HG02610 (cell line): ENCODE measurements around the gene POLA2.

Experiments used
- ATAC-seq: cut with Tn5 transposase; IDR thresholded peaks from one replicate; pipeline ENCODE4 v1.9.1; 2021; ENCODE audit warnings: mild to moderate bottlenecking, moderate library complexity; ENCODE audit not compliant: unreplicated experiment

Gene POLA2

DNA sequence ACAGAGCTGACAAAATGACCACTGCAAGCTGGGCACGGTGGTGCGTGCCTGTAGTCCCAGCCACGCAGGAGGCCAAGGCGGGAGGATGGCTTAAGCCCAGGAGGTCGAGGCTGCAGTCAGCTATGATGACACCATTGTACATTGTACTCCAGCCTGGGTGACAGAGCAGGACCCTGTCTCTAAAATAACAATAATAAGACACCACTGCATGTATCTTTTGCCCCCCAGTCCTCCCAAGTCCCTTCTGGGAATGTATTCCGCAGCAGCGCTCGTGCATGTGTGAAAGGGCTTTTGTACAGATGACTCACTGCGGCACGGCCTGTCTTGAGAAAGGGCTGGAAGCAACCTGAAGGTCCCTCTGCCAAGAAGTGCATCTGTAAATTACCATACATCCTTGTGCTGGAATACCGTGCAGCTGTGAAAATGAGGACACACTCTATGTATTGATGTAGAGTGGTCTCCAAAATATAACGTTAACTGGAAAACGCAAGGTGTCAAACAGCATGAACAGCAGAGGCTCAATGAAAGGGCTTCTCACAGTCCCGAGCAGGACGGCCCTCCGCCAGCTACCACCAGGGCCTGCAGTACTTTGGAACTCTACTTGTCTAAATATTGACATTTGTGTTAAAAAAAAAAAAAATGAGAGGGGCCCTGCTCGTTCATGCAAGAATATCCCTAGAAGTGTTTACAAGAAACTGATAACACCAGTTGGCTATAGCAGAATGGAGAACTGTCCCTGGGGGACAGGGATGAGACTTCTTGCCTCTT is 43.9 kb downstream of the POLA2 start:
- ATAC-seq: no peak

DNA sequence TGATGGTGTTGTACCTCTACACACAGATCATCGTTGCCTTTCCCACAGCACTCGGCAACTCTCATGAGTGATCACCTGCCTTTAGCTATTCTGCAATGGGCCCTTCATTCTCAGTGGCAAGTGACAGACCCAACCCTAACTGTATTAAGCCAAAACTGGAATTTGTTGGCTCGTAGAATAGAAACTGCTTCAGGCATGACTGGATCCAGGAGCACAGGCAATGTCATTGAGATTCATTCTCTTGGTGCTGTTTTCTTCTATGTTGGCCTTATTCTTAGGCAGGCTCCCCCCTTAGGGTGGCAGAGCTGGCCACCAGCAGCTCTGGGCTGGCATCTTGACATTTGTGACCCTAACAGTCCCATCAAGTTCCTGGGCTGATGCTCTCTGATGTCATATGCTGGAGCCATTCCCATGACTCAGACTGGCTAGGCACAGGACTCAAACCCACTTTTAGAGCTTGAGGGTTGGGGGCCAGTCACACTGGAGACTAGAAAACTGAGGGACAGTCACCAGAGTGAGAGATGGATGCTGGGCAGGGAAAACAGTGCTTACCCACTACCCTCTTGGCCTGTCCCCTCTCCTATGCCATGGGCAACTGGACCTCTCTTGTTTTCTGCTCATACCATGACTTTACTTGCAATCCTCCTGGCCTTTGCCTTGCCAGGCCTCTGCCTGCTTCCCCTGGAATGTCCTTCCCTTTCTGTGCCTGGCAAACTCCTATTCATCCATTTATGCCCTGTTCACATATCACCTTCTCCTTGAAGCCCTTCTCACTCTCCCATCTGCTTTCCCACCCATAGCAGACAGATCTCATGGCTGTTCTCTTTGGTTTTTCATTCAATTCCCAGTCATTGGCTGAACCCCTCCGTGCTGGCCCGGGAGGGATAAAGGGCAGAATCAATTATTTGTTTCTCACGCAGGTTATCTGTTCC is 45.8 kb downstream of the POLA2 start:
- no peak for ATAC-seq

DNA sequence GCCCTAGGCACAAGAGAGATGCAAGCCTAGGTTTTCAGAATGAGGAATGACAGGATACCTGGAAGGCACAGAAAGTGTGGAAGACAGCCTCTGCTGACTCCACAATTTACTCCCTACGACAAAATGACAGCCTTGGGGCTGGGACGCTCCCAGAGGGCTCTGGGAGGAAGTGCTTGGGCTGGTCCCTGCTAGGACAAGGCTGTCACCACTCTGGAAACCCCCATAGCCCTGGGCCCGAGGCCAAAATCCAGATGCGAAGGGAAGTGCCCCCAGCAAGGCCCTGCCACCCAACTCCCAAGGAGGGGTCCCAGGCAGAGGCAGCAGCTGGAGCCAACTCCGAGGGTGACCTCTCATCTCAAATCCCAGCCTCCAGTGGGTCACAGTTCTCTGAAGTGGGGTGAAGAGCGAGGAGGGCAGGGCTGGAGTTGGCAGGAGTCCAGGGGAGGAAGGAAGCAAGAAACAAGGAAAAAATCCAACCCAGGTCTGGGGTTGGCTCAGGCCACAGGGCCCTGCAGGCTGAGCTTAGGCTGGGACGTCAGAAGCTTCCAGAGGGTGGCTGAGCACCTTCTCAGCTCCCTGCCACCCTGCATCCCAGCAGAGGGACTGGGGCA is 46.6 kb downstream of the POLA2 start:
- ATAC-seq: no peak

DNA sequence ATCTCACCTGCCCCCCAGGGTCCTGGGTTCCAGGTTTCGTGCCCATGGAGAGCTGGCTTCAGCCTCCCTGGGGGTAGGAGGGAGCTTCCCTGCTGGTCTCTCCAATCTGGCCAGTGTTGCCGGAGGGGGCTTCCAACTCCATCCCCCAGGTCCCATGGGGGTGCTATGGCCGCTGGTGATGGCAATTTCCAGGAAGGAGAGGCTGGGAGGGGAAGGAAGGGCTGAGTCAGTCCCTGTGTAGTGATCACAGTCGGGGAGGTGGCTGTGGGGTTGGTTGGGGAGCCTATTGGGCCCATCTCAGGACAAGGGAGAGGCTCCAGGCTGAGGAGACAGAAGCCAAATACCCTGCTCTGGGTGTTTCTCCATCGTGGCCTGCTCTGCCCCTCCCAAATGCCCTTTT is 47.2 kb downstream of the POLA2 start:
- ATAC-seq: no peak

DNA sequence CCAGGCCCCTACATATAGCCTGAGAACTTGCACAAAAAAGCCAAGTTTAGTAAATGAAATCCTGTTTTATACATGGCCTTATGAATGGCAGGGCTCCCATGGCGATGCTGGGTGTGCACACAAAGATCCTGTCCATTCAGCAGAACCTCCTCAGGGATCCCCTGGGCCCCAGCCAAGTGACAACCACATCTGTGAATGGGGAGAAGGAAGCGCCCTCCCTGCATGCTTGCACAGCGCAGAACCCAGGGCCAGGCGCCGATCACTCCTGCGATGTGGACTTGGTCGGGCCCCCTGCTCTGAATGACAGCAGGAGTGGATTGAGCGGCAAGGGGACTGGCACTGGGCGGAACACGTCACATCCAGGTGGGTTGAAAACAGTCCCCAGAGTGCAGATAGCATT is 48.5 kb downstream of the POLA2 start:
- no peak for ATAC-seq

DNA sequence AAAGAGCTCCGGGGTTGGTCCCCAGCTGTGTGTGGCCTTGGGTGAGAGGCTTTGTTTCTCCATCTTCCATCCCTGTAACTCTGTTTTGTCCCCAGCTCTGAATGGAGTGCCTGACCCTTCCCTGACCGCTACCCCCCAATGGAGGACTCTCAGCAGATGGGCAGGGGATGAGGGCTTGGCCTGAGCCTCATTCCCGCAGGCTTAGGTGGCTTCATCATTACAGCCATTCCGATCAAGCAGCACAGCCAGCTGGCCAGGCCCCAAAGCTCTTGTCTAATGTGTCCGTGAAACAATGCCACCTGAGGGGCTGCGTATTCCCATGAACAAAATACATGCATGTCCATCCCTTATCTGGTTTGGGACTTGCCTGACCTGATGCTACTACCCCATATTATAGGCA is 49.0 kb downstream of the POLA2 start:
- ATAC-seq: no peak

DNA sequence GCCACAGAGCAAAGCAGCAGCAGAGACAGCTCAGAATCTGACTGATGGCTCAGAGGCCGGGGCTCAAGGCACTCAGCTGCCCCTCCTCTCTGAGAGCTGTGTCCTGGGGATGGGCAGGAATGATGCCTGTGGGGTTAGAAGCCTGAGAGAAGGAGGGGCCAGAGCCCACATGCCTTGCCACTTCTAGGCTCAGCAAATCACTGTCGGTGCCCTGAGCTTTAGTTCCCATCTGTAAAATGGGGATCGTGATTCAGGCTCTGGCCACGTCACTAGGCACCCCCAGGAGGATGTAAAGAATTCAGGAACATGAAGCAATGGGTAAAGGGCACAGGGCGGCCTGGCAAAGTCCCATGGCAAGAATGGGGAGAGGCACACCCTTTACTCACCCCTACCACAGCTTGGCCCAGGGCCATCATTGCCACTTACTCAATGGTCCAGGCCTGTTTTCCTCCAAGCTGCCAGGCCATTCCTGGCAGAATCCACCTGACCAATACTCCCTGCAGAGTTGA is 49.5 kb downstream of the POLA2 start:
- no peak for ATAC-seq

DNA sequence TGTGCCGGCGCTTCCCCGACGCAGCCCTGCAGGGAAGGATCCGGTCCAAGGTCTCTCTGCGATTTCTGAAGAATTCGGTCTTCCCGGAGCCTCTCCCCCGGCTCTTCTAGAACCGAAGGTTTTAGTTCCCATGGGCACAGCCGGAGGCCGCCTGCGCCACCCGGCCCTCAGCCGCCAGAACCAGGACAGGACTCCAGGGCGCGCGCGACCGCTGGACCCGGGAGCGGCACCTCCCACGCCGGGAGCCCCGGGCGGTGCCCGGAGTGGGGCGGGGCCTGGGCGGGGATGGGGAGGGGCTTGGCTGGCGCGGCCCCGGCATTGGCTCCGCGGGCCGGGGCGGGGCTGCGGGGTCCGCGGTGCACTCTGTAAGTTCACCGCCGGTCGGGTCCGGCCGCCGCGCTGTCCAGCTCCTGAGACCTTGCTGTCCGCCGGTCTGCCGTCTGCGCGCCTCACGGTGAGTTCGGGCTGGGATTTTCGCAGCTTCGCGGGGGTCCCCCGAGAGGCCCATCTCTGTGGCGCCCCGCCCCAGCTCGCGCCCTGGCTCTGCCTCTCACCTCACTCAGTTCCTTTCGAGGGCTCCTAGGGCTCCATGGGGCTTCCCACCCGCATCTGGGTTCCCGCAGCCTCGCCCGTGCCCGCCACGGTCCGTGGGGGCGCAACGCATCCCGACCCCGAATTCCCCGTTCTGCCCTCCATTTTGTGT is 52.9 kb downstream of the POLA2 start, which contains the start of gene CDC42EP2:
Gene CDC42EP2 (plus strand): TSS at position 366 of the 703 bp plus-strand sequence. CDS start 6,033 bp downstream, outside the sequence.
- ATAC-seq: peak; percentile 72

DNA sequence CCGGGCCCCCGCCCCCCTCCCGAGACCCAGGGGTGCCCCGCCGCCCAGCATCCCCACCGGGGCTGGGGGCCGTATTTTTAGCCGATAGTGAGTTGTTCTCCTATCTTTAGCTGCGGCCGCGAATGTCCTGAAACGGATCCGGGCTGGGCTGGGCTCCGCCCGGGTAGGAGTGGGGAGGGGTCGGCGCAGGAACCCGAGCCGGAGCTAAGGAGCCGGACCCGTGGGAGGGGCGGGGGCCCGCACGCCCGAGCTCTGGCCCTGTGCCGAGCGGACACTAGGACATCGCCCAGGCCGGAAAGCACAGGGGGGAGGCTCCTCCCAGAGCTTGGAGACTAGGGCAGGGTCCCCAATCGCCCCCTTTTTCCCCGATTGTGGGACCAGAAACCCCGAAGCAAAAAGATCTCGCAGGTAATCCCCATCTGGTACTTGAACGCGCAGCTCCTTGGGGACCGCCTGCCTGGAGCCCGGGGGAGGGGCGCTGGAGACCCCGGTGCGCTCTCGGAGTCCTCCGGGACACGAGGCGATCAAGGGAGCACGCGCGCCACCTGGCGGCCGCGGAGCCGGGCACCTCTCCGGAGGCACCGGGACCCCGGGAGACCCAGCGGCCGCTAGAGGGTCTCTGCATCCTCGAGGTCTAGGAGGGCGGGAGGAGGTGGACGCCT is 53.6 kb downstream of the POLA2 start:
- peak; percentile 51 for ATAC-seq

DNA sequence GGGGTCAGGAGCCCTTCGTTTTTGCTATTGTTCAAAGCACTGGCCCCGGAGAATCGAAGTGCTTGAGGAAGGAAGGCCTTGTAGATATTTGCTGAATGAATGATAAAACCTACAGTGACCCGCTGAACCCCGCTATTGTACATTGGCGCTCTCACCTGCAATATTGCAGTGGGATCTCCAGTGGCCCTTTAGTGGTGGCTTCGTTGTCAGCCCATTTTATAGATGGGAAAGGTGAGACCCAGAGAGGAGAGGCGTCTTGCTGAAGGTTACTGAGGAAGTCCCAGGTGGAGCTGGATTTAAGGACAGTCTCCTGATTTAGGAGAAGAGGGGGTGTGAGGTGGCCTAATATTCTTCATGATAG is 54.1 kb downstream of the POLA2 start:
- ATAC-seq: no peak

DNA sequence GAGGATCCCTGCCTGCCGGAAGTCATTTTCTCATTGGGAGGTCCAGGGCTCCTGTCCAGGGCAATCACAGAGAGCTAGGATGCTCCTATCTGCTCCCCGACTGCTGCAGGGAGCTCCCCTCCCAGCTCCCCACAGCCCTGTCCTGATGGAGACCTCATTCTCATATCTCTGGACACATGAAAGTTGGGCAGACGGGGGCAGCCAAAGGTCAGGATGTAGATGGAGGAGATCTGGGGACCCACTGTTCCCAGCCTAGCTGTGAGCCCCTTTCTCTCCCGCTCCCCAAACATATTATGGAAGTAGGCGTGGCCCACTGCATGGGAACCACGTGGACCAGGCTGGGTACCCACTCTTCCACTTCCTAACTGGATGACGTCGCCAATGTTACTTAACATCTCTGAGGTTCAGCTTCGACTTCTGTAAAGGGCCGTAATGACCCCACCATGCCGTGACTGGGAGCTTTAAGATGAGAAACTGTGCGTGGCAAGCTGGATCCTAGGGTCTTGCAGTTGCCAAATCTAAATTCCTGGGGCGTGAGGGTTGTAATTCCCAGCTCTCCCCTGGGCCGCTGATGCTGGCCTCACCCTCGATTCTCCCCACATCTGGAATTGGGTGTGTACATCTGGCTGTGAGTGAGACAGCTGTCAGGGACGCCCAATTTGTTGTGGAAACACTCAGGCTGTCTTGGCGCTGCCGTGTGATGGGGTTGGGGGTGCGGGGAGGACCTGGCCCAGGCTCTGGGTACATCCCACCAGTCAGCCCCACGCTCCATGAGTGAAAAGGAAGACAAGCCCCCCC is 54.7 kb downstream of the POLA2 start:
- ATAC-seq: no peak

DNA sequence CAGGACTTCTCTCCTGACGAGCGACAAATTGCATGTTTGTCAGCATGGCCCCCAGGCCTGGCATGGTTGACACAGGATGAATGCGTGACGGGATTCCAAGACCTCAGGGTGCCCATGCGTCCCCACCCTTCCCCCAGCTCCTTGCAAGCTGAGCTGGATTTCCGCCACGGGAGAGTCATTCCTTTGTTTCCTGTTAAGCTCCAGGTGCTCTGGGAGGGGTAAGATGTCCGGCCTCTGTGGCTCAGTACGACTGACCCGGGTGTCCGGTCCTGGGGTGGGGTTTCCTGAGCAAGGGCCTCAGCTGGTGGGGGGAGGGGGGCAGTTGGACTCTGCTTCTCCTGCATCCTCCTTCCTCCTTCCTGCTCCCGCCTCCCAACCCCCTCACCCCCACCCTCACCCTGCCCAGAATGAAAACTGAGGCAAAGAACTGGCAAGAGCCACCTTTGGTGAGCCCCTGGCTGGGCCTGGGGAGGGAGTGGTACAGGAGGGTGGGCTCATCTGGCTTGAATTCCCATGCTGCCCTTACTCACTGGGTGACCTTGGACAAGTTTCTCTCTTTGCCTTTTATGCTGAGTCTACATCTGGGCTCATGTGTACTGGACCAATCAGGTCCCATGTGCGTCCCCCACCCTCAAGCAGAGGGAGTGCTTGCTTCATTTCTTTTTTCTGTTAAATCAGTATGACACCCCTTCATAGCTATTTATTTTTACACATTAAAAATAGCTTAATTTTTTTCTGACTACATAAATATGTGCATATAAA is 55.4 kb downstream of the POLA2 start:
- ATAC-seq: no peak

DNA sequence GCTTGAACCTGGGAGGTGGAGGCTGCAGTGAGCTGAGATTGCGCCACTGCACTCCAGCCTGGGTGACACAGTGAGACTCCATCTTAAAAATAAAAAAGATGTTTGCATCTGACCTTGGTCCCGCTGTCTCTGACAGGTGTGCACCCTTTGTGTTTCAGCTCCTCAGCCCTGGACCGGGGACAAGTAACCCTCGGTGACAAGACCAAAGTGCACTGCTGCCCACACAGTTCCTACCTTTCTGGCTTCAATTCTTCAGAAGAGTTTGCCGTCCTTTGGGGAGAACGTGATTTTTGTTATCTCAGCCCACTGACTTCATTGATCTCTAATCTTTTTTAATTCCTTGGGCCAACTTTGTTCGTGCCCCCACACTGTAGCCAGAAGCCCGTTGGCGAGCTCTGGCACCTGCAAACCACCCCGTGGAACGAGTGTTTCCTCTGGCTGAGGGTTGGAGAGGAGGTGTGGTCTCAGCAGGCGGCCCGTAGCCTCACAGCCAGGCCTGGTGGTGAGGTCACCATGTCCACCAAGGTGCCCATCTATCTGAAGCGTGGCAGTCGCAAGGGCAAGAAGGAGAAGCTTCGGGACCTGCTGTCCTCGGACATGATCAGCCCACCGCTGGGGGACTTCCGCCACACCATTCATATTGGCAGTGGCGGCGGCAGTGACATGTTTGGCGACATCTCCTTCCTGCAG is 58.8 kb downstream of the POLA2 start:
- no peak for ATAC-seq

DNA sequence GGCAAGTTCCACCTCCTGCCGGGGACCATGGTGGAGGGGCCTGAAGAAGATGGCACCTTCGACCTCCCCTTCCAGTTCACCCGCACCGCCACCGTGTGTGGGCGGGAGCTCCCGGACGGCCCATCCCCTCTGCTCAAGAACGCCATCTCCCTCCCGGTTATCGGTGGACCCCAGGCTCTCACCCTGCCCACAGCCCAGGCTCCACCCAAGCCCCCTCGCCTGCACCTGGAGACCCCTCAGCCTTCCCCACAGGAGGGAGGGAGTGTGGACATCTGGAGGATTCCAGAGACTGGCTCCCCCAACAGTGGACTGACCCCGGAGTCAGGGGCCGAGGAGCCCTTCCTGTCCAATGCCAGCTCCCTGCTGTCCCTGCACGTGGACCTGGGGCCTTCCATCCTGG is 59.3 kb downstream of the POLA2 start:
- no peak for ATAC-seq

DNA sequence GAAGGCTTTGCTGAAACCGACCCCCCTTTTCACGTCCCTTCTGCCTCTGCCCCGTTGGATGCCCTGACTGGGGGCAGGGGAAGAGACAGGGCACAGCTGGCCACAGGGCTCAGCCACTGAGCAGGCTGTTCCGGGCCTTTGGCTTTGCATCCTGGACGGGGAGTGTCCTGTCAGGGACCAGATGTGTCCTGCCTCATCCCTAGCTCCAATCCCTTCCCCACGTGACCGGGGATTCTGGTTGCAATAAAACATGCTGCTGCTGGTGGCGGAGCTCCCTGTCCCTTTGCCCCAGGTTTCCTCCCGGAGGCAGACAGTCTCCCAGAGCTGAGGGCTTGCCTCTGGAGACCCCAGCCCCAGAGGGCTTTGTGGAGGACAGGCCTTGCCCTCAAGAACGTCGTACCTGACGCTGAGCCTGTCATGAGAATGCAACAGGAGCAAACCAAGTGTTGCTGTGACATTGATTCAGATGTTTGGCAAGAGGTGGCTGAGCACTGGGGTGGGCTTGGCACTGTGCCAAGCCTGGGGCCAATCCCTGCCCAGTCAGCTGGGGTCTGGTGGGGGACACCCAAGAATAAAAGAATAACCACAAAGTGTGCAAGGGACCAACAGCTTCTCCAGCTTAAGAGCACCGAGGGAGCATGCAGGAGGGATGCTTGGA is 60.2 kb downstream of the POLA2 start:
- ATAC-seq: no peak

DNA sequence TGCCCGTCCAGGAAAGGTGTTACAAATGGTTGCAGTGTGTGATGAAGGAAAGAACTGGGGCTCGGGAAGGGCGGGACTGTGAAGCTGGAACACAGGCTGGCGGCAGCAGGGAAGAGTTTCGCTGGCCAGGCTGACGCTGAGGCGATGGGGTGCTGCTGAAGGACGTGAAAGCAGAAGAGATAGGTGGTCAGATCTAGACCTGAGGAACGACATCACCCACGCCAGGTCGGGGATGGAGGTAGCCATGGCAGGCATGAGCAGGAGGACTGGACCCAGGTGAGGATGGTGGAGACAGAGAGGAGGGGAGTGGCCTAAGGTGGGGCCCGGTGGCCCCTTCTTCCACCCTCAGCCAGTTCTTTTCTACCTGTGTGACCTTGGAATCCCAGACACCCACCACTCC is 62.1 kb downstream of the POLA2 start:
- no peak for ATAC-seq

DNA sequence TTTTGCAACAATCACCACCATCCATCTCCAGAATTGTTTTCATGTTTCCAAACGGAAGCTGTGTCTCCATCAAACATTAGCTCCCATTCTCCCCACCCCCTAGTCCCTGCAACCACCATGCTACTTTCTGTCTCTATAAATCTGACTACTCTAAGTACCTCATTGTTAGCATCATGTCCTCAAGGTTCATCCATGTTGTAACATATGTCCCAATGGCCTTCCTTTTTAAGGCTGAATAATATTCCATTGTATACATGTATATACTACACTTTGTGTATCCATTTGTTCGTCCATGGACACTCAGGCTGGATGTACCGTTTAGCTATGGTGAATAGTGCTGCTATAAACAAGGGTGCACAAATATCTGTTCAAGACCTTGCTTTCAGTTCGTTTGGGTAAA is 63.7 kb downstream of the POLA2 start:
- ATAC-seq: no peak

DNA sequence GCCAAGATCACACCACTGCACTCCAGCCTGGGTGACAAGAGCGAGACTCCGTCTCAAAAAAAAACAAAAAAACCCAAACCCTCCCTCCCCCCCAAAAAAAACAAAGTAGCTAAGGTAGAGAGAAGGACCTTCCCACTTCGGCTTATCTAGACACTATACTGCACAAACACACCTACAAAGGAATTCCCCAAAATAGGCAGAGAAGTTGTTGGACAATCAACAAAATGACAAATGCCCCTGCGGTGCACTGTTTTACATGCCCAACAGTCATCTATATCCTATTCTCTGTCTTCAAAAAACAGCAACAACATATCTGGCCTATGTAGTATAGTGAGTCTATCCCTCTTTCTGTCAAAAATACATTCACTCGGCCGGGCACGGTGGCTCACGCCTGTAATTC is 65.3 kb downstream of the POLA2 start:
- no peak for ATAC-seq
